Gastroesophageal sphincter (tissue), 4 donors: ENCODE results near the gene CASTOR1. TPM values are rescaled to one million over a fixed set of nuclear protein-coding genes. Genes with fewer than 3 reads are reported as not detected.

Source experiments
- ATAC-seq: fragments of 150-250 bp; one replicate; pipeline ENCODE4 v1.9.1; 2016; ENCODE audit warnings: mild to moderate bottlenecking, moderate library complexity
- H3K27ac ChIP-seq, 4 donors: fragments of 200-600 bp; sonication (generic) in 3 of 4; 1 replicate in 3 of 4; 2 replicates in 1 of 4; pipeline ENCODE4 v1.5.1; 2016 to 2019
- H3K27me3 ChIP-seq: fragments of 200-600 bp; sonication (generic); one replicate; pipeline ENCODE4 v1.5.1; 2019
- H3K36me3 ChIP-seq, 2 donors: fragments of 200-600 bp; sonication (generic); one replicate each; pipeline ENCODE4 v1.5.1; 2019; ENCODE audit warnings: control low read depth in 1 of 2
- H3K4me1 ChIP-seq, 3 donors: fragments of 200-600 bp; sonication (generic); 1 replicate in 2 of 3; 2 replicates in 1 of 3; pipeline ENCODE4 v1.5.1; 2016 to 2019; ENCODE audit warnings: control low read depth in 2 of 3
- H3K4me3 ChIP-seq, 2 donors: fragments of 200-600 bp; sonication (generic); one replicate each; pipeline ENCODE4 v1.5.1; 2019; ENCODE audit warnings: mild to moderate bottlenecking in 1 of 2, moderate library complexity in 1 of 2
- H3K9me3 ChIP-seq, 3 donors: fragments of 200-600 bp; sonication (generic); one replicate each; pipeline ENCODE4 v1.5.1; 2017 to 2019; ENCODE audit warnings: control low read depth in 2 of 3
- EP300 ChIP-seq: sonication (generic); formaldehyde crosslinking; IDR thresholded peaks from one replicate; pipeline ENCODE4 v1.6.1; 2017; ENCODE audit warnings: antibody characterized with exemption, mild to moderate bottlenecking
- POLR2A ChIP-seq, 2 donors: fragments of 450-650 bp; IDR thresholded peaks; one replicate each; pipeline ENCODE4 v1.6.1; 2017; ENCODE audit warnings: antibody characterized with exemption in 2 of 2, mild to moderate bottlenecking in 2 of 2, moderate library complexity in 1 of 2
- POLR2AphosphoS5 ChIP-seq: sonication (generic); formaldehyde crosslinking; IDR thresholded peaks from one replicate; pipeline ENCODE4 v1.6.1; 2017; ENCODE audit warnings: antibody characterized with exemption
- WGBS, 2 donors: methylation state at CpG; one replicate each; pipeline ENCODE4 v1.1.5; 2018; ENCODE audit warnings: low coverage in 1 of 2; 5-methylcytosine and 5-hydroxymethylcytosine counted together
- total RNA-seq, 4 donors: library from RNA; depleted of rRNA; stranded (reverse); fragments of >200 nt; gene quantifications; one replicate each; pipeline ENCODE4 v1.1.0, GENCODE V29; 2016
- TF ChIP-seq, protein P1 (sequence below), 4 experiments: fragments of 200-600 bp in 2 of 4; fragments of 450-650 bp in 2 of 4; sonication (generic) in 1 of 4; IDR thresholded peaks; one replicate each; pipeline ENCODE4 v1.5.1; 2017 to 2019; ENCODE audit warnings: antibody characterized with exemption in 4 of 4, mild to moderate bottlenecking in 2 of 4, moderate library complexity in 2 of 4

Gene CASTOR1
- total RNA-seq, 4 donors from 2014 or later: 12.9 to 17.1 (median 16.2) TPM

DNA sequence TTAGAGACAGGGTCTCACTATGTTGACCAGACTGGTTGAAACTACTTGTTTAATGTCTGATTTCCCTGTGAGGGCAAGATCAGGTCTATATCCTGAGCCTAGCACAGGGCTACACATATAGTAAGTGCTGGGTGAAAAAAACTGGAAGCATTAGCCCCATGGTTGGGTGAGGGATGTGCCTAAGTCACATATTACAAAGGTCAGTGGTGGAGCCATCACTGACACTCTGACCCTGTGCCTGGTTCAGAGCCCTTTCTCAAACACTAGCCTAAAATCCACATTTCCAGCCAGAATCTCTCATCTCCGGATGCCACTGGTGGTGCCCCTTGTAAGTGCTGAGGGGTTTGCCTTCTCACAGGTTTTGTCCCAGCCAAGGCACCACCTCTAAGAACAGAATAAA is 28.5 kb upstream of the CASTOR1 start:
- Histone ChIP-seq H3K36me3 (peaks cover 0 to 22% of the 10 kb centered on the region in 2 donors), H3K4me3 (no peak overlapping the region), H3K9me3 (no peaks in the 10 kb centered on the region), H3K27me3 (no peaks in the 10 kb centered on the region), H3K4me1 (peaks cover 0 to 100% (median 50%) of the 10 kb centered on the region in 3 donors), H3K27ac (peak overlapping the region in 2 of 4 donors; percentile 2 to 4)
- ATAC-seq: no peak
- TF ChIP-seq POLR2A (IDR thresholded peaks at IDR 0.05): no peak
- TF ChIP-seq EP300: no peak
- WGBS, 2 donors: 100% methylated on average over 1 of the region's 1 CpG; no CpG with 5 or more reads in 1 of the 2 donors

DNA sequence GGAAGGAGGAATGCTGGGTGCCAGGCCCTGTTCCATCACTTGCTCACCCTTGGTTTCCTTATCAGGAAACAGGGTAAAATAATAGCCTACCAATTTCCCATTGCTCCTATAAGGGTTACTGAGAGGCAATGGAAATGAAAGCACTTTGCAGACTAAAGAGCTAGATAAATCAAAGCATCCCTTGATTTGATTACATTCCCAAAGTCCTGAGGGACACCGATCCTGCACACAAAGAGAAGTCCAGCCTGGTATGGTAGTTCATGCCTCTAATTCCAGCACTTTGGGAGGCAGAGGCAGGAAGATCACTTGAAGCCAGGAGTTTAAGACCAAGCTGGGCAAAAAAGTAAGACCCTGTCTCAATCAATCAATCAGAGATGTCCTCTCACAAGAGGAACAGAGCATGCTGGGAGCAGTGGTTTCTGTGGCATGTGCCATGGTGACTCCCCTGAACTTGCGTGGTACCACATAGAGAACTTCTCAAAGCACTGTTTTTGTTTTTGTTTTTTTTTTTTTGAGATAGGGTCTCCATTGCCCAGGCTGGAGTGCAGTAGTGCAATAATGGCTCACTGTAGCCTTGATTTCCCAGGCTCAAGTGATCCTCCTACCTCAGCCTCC is 26.8 kb upstream of the CASTOR1 start:
- Histone ChIP-seq H3K27ac (peak overlapping the region in 3 of 4 donors; percentile 8 to 35 (median 9)), H3K36me3 (peaks cover 0 to 20% of the 10 kb centered on the region in 2 donors), H3K9me3 (no peaks in the 10 kb centered on the region), H3K27me3 (no peaks in the 10 kb centered on the region), H3K4me1 (peaks cover 4 to 100% (median 51%) of the 10 kb centered on the region in 3 donors), H3K4me3 (no peak overlapping the region)
- ATAC-seq: no peak
- no peak for TF ChIP-seq POLR2AphosphoS5
- TF ChIP-seq, protein P1, sequence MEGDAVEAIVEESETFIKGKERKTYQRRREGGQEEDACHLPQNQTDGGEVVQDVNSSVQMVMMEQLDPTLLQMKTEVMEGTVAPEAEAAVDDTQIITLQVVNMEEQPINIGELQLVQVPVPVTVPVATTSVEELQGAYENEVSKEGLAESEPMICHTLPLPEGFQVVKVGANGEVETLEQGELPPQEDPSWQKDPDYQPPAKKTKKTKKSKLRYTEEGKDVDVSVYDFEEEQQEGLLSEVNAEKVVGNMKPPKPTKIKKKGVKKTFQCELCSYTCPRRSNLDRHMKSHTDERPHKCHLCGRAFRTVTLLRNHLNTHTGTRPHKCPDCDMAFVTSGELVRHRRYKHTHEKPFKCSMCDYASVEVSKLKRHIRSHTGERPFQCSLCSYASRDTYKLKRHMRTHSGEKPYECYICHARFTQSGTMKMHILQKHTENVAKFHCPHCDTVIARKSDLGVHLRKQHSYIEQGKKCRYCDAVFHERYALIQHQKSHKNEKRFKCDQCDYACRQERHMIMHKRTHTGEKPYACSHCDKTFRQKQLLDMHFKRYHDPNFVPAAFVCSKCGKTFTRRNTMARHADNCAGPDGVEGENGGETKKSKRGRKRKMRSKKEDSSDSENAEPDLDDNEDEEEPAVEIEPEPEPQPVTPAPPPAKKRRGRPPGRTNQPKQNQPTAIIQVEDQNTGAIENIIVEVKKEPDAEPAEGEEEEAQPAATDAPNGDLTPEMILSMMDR (IDR thresholded peaks at IDR 0.05): no peak
- TF ChIP-seq EP300: no peak
- TF ChIP-seq POLR2A (IDR thresholded peaks at IDR 0.05): no peak
- 64 to 80% methylated on average over 2 of the region's 2 CpGs for WGBS, 2 donors

DNA sequence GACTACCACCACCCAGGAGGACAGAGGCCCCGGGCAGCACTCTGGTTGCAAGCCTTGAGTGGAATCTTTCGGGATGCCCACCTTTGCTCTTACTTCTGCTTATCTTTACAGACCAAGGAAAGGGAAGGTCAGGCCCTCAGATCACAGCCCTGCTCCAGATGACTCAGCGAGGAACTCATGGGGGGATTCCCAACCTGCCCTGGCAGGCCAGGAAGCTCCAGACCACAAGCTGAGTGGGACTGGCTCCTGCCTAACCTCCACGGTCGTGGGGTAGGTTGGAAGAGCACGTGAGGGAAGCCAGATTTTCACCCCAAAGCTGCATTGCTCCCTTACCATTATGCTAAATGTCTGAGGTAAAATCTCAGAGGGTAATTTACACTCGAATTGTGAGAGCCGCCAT is 25.6 kb upstream of the CASTOR1 start:
- TF ChIP-seq, protein P1 (IDR thresholded peaks at IDR 0.05): no peak
- TF ChIP-seq POLR2AphosphoS5: no peak
- TF ChIP-seq EP300: no peak
- no peak for TF ChIP-seq POLR2A (IDR thresholded peaks at IDR 0.05)
- peak overlapping the region in 2 of 4 donors; percentile 8 to 35 for H3K27ac ChIP-seq

DNA sequence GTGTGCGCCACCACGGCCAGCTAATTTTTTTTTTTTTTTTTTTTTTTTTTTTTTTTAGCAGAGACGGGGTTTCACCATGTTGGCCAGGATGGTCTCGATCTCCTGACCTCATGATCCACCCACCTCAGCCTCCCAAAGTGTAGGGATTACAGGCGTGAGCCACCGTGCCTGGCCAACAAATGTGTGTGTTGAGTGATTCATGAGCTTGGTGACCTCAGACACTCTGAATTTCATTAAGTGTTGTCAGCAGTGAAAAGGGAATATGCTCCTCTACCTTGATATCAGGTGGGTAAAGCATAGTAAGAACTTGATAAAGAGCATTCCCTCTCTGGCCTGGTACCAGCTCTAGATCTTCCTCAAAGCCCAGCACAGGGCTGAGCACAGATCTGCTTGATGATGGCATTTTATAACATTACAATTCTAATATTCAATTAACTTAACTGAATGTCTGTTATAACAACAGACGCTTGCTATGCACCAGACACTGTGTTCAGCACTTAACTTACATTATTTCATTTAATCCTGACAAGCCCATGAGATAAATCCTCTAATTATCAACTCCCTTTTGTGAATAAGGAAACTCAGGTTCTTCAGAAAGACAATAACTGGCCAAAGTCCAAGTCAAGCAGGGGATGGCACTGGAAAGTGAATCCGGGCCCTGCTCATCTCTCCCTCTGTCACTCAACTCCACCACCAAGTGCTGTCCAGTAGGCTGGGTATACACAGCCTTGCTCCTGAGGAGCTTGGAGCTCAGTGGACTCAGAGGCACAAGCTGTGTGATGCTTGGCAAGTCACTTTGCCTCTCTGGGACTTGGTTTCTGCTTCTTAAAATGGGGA is 24.4 kb upstream of the CASTOR1 start:
- Histone ChIP-seq H3K27ac (peak overlapping the region in 3 of 4 donors; percentile 7 to 50 (median 18)), H3K36me3 (no peaks in the 10 kb centered on the region), H3K4me3 (no peak overlapping the region), H3K4me1 (peaks cover 12 to 100% (median 55%) of the 10 kb centered on the region in 3 donors), H3K9me3 (no peaks in the 10 kb centered on the region), H3K27me3 (no peaks in the 10 kb centered on the region)
- 44 to 65% methylated on average over 2 of the region's 8 CpGs for WGBS, 2 donors
- TF ChIP-seq POLR2A (IDR thresholded peaks at IDR 0.05) (no peak), POLR2AphosphoS5 (no peak)
- no peak for ATAC-seq

More for the DNA sequence above, 25.6 kb upstream of the CASTOR1 start:
- 84 to 94% methylated on average over 4 to 6 of the region's 8 CpGs for WGBS, 2 donors
- no peak for ATAC-seq
- Histone ChIP-seq H3K4me3 (no peak overlapping the region), H3K36me3 (peaks cover 0 to 9% of the 10 kb centered on the region in 2 donors), H3K4me1 (peaks cover 9 to 100% (median 53%) of the 10 kb centered on the region in 3 donors), H3K27me3 (no peaks in the 10 kb centered on the region), H3K9me3 (no peaks in the 10 kb centered on the region)

DNA sequence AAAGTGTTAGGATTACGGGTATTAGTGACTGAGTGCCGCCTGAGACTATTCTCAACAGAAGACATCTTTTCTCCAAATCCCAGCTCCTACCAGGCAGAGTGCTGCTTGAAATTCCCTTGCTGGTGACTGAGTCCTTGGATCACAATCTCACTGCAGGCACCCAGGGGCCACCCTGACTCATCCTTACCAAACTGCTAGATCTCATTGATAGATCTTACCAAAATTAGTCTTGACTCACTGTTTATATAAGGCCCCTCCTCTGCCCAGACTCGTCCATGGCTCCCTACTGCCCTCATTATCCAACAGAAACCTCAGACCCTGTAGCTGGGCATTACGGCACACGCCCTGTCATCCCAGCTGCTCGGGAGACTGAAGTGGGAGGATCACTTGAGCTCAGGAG is 22.7 kb upstream of the CASTOR1 start:
- Histone ChIP-seq H3K27ac (peak overlapping the region; percentile 64 to 90 (median 88)), H3K27me3 (no peaks in the 10 kb centered on the region), H3K36me3 (no peaks in the 10 kb centered on the region), H3K4me1 (peaks cover 12 to 100% (median 54%) of the 10 kb centered on the region in 3 donors), H3K9me3 (no peaks in the 10 kb centered on the region), H3K4me3 (no peak overlapping the region)
- TF ChIP-seq POLR2A (IDR thresholded peaks at IDR 0.05) (no peak), POLR2AphosphoS5 (peak; percentile 54)
- TF ChIP-seq, protein P1 (IDR thresholded peaks at IDR 0.05): no peak
- WGBS, 2 donors: 36 to 67% methylated on average over 3 to 4 of the region's 6 CpGs
- ATAC-seq: peak; percentile 8
